IMR-90 (cell line): Measurements from ENCODE around the gene RFX6. TPM values are rescaled to one million over a fixed set of nuclear protein-coding genes. Genes with fewer than 3 reads are reported as not detected.

Experiments used
- ATAC-seq: fragments of 200-7000 bp; cut with Tn5 transposase; 2 replicates; pipeline ENCODE4 v1.9.1; 2020; ENCODE audit warnings: low read depth, mild to moderate bottlenecking, moderate library complexity
- BruUV-seq: library from RNA; stranded (reverse); fragments of 400-500 nt; replicated peaks from 2 replicates; lab custom pipeline; 2021; lab: Mats Ljungman, UMichigan
- CTCF ChIA-PET: fragments of 300-600 bp; formaldehyde crosslinking; extraction: SDS; loops from one replicate; lab custom pipeline; 2021; ENCODE audit warnings: antibody characterized with exemption; lab: Yijun Ruan, JAX
- POLR2A ChIA-PET: fragments of 300-600 bp; sonication (Branson Sonifier 250); formaldehyde crosslinking; loops from one replicate; lab custom pipeline; 2022; ENCODE audit warnings: antibody characterized with exemption; ENCODE audit not compliant: unreplicated experiment; lab: Charles Lee
- DNase-seq: peaks from one replicate; pipeline ENCODE4 v3.0.0; 2013
- H2AFZ ChIP-seq: replicated peaks from 2 replicates; pipeline ENCODE3; 2013; ENCODE audit warnings: low read length, mild to moderate bottlenecking; ENCODE audit not compliant: poor library complexity
- H2AK5ac ChIP-seq: 2 replicates; pipeline ENCODE4 v1.6.1; 2013; ENCODE audit warnings: low read depth, low read length, inconsistent platforms
- H2AK9ac ChIP-seq: replicated peaks from 2 replicates; pipeline ENCODE3; 2013; ENCODE audit warnings: mild to moderate bottlenecking, low read depth, low read length, moderate library complexity; ENCODE audit not compliant: poor library complexity
- H2BK120ac ChIP-seq: 2 replicates; pipeline ENCODE4 v1.6.1; 2013; ENCODE audit warnings: low read depth, low read length, inconsistent platforms
- H2BK15ac ChIP-seq: 3 replicates; pipeline ENCODE4 v1.6.1; 2013; ENCODE audit warnings: low read depth, low read length, inconsistent platforms
- H2BK20ac ChIP-seq: 2 replicates; pipeline ENCODE4 v1.6.1; 2013; ENCODE audit warnings: low read depth, mild to moderate bottlenecking, inconsistent platforms, low read length, moderate library complexity
- H2BK5ac ChIP-seq: 2 replicates; pipeline ENCODE4 v1.6.1; 2013; ENCODE audit warnings: mild to moderate bottlenecking, low read depth, low read length, inconsistent platforms; ENCODE audit not compliant: poor library complexity, severe bottlenecking
- H3K14ac ChIP-seq: replicated peaks from 2 replicates; pipeline ENCODE4 v1.6.1; 2013; ENCODE audit warnings: low read depth, low read length, inconsistent platforms
- H3K18ac ChIP-seq: 2 replicates; pipeline ENCODE4 v1.6.1; 2013; ENCODE audit warnings: low read depth, low read length, control low read depth
- H3K23ac ChIP-seq: 2 replicates; pipeline ENCODE4 v1.6.1; 2013; ENCODE audit warnings: low read depth, low read length, inconsistent platforms
- H3K27ac ChIP-seq: 2 replicates; pipeline ENCODE4 v1.5.1; 2013; ENCODE audit warnings: mild to moderate bottlenecking, control low read depth, low read length; ENCODE audit not compliant: insufficient read depth
- H3K27me3 ChIP-seq: 2 replicates; pipeline ENCODE4 v1.6.1; 2013; ENCODE audit warnings: low read length; ENCODE audit not compliant: control insufficient read depth, insufficient read depth
- H3K36me3 ChIP-seq: 2 replicates; pipeline ENCODE4 v1.6.1; 2013; ENCODE audit warnings: low read length, mixed read lengths; ENCODE audit not compliant: control insufficient read depth, insufficient read depth
- H3K4ac ChIP-seq: 2 replicates; pipeline ENCODE4 v1.6.1; 2013; ENCODE audit warnings: low read depth, low read length, inconsistent platforms
- H3K4me1 ChIP-seq: 2 replicates; pipeline ENCODE4 v1.6.1; 2013; ENCODE audit warnings: low read length, mixed read lengths; ENCODE audit not compliant: control insufficient read depth, insufficient read depth
- H3K4me2 ChIP-seq: 2 replicates; pipeline ENCODE4 v1.6.1; 2013; ENCODE audit warnings: low read depth, mild to moderate bottlenecking, control low read depth, low read length, moderate library complexity
- H3K4me3 ChIP-seq: 2 replicates; pipeline ENCODE4 v1.5.1; 2013; ENCODE audit warnings: low read depth, mild to moderate bottlenecking, control low read depth, low read length, moderate library complexity; ENCODE audit not compliant: insufficient read depth
- H3K56ac ChIP-seq: 2 replicates; pipeline ENCODE4 v1.6.1; 2013; ENCODE audit warnings: low read length, inconsistent platforms; ENCODE audit not compliant: insufficient read depth; ENCODE audit errors: extremely low read depth
- H3K79me1 ChIP-seq, 2 experiments: 2 replicates each; pipeline ENCODE4 v1.6.1; 2013; ENCODE audit warnings: low read length in 2 of 2, inconsistent platforms in 1 of 2, low read depth in 1 of 2
- H3K9ac ChIP-seq: 2 replicates; pipeline ENCODE4 v1.6.1; 2013; ENCODE audit warnings: low read depth, low read length, control low read depth
- H3K9me1 ChIP-seq: 2 replicates; pipeline ENCODE4 v1.6.1; 2013; ENCODE audit warnings: low read length, inconsistent platforms; ENCODE audit not compliant: insufficient read depth
- H3K9me3 ChIP-seq: 2 replicates; pipeline ENCODE4 v1.6.1; 2013; ENCODE audit warnings: low read length; ENCODE audit not compliant: control insufficient read depth, insufficient read depth
- H4K20me1 ChIP-seq: 2 replicates; pipeline ENCODE4 v1.6.1; 2013; ENCODE audit warnings: low read length, inconsistent platforms; ENCODE audit not compliant: insufficient read depth
- H4K5ac ChIP-seq: 2 replicates; pipeline ENCODE4 v1.6.1; 2013; ENCODE audit warnings: mild to moderate bottlenecking, low read depth, low read length, control low read depth
- H4K8ac ChIP-seq, 2 experiments: 2 replicates each; pipeline ENCODE4 v1.6.1; 2013; ENCODE audit warnings: low read depth in 2 of 2, low read length in 2 of 2, control low read depth in 1 of 2, inconsistent platforms in 1 of 2
- H4K91ac ChIP-seq: 2 replicates; pipeline ENCODE4 v1.6.1; 2013; ENCODE audit warnings: low read depth, low read length, inconsistent platforms; ENCODE audit not compliant: insufficient read depth
- BHLHE40 ChIP-seq: fragments of 150-350 bp; IDR thresholded peaks from 2 replicates; pipeline ENCODE4 v1.6.1; 2016; ENCODE audit warnings: mild to moderate bottlenecking, low read depth, low read length
- CEBPB ChIP-seq: IDR thresholded peaks from 2 replicates; pipeline ENCODE4 v1.6.1; 2012; ENCODE audit warnings: low read depth, low read length, improper control_type of control experiment
- CHD1 ChIP-seq: IDR thresholded peaks from 2 replicates; pipeline ENCODE4 v1.6.1; 2012; ENCODE audit warnings: low read depth, low read length, improper control_type of control experiment
- CTCF ChIP-seq: conservative IDR thresholded peaks from 2 replicates; pipeline ENCODE4 v1.5.1; 2012; ENCODE audit warnings: mild to moderate bottlenecking, low read depth, low read length, improper control_type of control experiment
- FOS ChIP-seq: fragments of 150-350 bp; IDR thresholded peaks from 2 replicates; pipeline ENCODE4 v1.6.1; 2016; ENCODE audit warnings: low read depth, low read length
- MAFK ChIP-seq: IDR thresholded peaks from 2 replicates; pipeline ENCODE4 v1.6.1; 2012; ENCODE audit warnings: low read depth, low read length, improper control_type of control experiment
- MAZ ChIP-seq: IDR thresholded peaks from 2 replicates; pipeline ENCODE4 v1.6.1; 2012; ENCODE audit warnings: low read depth, mild to moderate bottlenecking, low read length, improper control_type of control experiment, moderate library complexity, borderline replicate concordance
- MXI1 ChIP-seq: IDR thresholded peaks from 2 replicates; pipeline ENCODE4 v1.6.1; 2012; ENCODE audit warnings: low read depth, mild to moderate bottlenecking, low read length, moderate library complexity, borderline replicate concordance
- NFE2L2 ChIP-seq: fragments of 150-350 bp; IDR thresholded peaks from 2 replicates; pipeline ENCODE4 v1.6.1; 2016; ENCODE audit warnings: low read depth, mild to moderate bottlenecking, low read length
- POLR2A ChIP-seq: IDR thresholded peaks from 2 replicates; pipeline ENCODE4 v1.6.1; 2012; ENCODE audit warnings: mild to moderate bottlenecking, low read depth, low read length
- RAD21 ChIP-seq: IDR thresholded peaks from 2 replicates; pipeline ENCODE4 v1.6.1; 2012; ENCODE audit warnings: low read length, improper control_type of control experiment
- RCOR1 ChIP-seq: IDR thresholded peaks from 2 replicates; pipeline ENCODE4 v1.6.1; 2012; ENCODE audit warnings: mild to moderate bottlenecking, low read length, improper control_type of control experiment; ENCODE audit not compliant: insufficient replicate concordance
- RFX5 ChIP-seq: IDR thresholded peaks from 2 replicates; pipeline ENCODE4 v1.8.0; 2012; ENCODE audit warnings: low read depth, mild to moderate bottlenecking, low read length, moderate library complexity
- SMC3 ChIP-seq: fragments of 150-350 bp; IDR thresholded peaks from 2 replicates; pipeline ENCODE4 v1.6.1; 2016; ENCODE audit warnings: low read depth, mild to moderate bottlenecking, antibody characterized with exemption, low read length, moderate library complexity
- dilution Hi-C: fragments of 300-500 bp; cut with HindIII; formaldehyde crosslinking; loops from one replicate; pipeline ENCODE4 v1.14.3; 2018; ENCODE audit warnings: low sequenced_read_pairs; ENCODE audit not compliant: unreplicated experiment
- in situ Hi-C: fragments of 300-500 bp; cut with MboI; formaldehyde crosslinking; loops from 3 replicates; pipeline ENCODE4 v1.14.3; 2019; ENCODE audit warnings: low sequenced_read_pairs, inconsistent platforms, mixed read lengths
- intact Hi-C: fragments of 100-400 bp; cut with micrococcal nuclease; formaldehyde crosslinking; loops from 2 replicates; pipeline ENCODE4 v1.10.0; 2022
- polyA plus RNA-seq, 3 experiments: library from polyadenylated mRNA; depleted of rRNA; stranded (reverse); fragments of >200 nt; gene quantifications; 2 replicates each; pipeline ENCODE4 v1.2.3, GENCODE V29; 2012; ENCODE audit warnings: low replicate concordance in 1 of 3
- total RNA-seq: library from RNA; depleted of rRNA; stranded (reverse); fragments of >200 nt; gene quantifications from 2 replicates; pipeline ENCODE4 v1.2.3, GENCODE V29; 2012
- TF ChIP-seq, protein P1 (sequence below): fragments of 150-350 bp; IDR thresholded peaks from 2 replicates; pipeline ENCODE4 v1.6.1; 2016; ENCODE audit warnings: low read depth, mild to moderate bottlenecking, low read length, moderate library complexity, borderline replicate concordance
- TF ChIP-seq, protein P2 (sequence below): fragments of 150-350 bp; IDR thresholded peaks from 2 replicates; pipeline ENCODE4 v1.6.1; 2017; ENCODE audit warnings: mild to moderate bottlenecking, antibody characterized with exemption, low read length, low read depth

Gene RFX6
- total and polyA plus RNA-seq, 2 of the 4 experiments (the other 2 are of a cell fraction), result not detected

GRCh38 chr6:116931456-116931855 lies 54.4 kb downstream of the RFX6 start:
- H3K18ac ChIP-seq, result no peak overlapping the region
- no peak for ATAC-seq
- no peak overlapping the region for H3K4me3 ChIP-seq
- no peak overlapping the region for H4K8ac ChIP-seq
- no peaks in the 10 kb centered on the region for H3K9me1 ChIP-seq
- no peak overlapping the region for H2BK15ac ChIP-seq
- H3K27ac ChIP-seq, result no peak overlapping the region
- H3K27me3 ChIP-seq, result no peaks in the 10 kb centered on the region
- TF ChIP-seq, protein P1, sequence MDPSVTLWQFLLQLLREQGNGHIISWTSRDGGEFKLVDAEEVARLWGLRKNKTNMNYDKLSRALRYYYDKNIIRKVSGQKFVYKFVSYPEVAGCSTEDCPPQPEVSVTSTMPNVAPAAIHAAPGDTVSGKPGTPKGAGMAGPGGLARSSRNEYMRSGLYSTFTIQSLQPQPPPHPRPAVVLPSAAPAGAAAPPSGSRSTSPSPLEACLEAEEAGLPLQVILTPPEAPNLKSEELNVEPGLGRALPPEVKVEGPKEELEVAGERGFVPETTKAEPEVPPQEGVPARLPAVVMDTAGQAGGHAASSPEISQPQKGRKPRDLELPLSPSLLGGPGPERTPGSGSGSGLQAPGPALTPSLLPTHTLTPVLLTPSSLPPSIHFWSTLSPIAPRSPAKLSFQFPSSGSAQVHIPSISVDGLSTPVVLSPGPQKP, result no peak
- TF ChIP-seq CHD1, result no peak
- TF ChIP-seq FOS, result no peak
- no peak for TF ChIP-seq MAFK
- no peak for TF ChIP-seq RAD21
- TF ChIP-seq POLR2A, result no peak
- TF ChIP-seq NFE2L2, result no peak
- no peak for TF ChIP-seq BHLHE40
- no peak for TF ChIP-seq MAZ
- no peak for TF ChIP-seq SMC3
- no peak for TF ChIP-seq CEBPB
- TF ChIP-seq RCOR1, result no peak
- no peak for TF ChIP-seq RFX5
- TF ChIP-seq MXI1, result no peak
- TF ChIP-seq, protein P2, sequence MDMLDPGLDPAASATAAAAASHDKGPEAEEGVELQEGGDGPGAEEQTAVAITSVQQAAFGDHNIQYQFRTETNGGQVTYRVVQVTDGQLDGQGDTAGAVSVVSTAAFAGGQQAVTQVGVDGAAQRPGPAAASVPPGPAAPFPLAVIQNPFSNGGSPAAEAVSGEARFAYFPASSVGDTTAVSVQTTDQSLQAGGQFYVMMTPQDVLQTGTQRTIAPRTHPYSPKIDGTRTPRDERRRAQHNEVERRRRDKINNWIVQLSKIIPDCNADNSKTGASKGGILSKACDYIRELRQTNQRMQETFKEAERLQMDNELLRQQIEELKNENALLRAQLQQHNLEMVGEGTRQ, result no peak
- no peak for TF ChIP-seq CTCF
- H4K91ac ChIP-seq, result no peak overlapping the region
- H3K4me1 ChIP-seq, result no peaks in the 10 kb centered on the region
- no peak overlapping the region for H4K5ac ChIP-seq
- CTCF ChIA-PET, result no interaction called here
- intact Hi-C loops (no loop called here), in situ Hi-C loops (no loop called here), dilution Hi-C loops (no loop called here)
- DNase-seq, result no peak
- H3K23ac ChIP-seq, result no peak overlapping the region
- no peaks in the 10 kb centered on the region for H4K20me1 ChIP-seq
- H2AK5ac ChIP-seq, result no peak overlapping the region
- H3K79me1 ChIP-seq, result no peaks in the 10 kb centered on the region
- no peaks in the 10 kb centered on the region for H3K9me3 ChIP-seq
- no peak overlapping the region for H2BK120ac ChIP-seq
- H2BK5ac ChIP-seq, result no peak overlapping the region
- no peaks in the 10 kb centered on the region for H3K36me3 ChIP-seq
- no peak overlapping the region for H2AFZ ChIP-seq
- H3K9ac ChIP-seq, result no peak overlapping the region
- no peak overlapping the region for H2BK20ac ChIP-seq
- no peak overlapping the region for H3K4ac ChIP-seq
- no peak overlapping the region for H3K4me2 ChIP-seq
- H3K56ac ChIP-seq, result no peak overlapping the region
- POLR2A ChIA-PET, result no interaction called here
- no peak overlapping the region for H3K14ac ChIP-seq
- no peak overlapping the region for H2AK9ac ChIP-seq
- no TSS peak for BruUV-seq
